ENCODE data around the gene USP15.

GRCh38 chr12:62282057-62282774, 22.0 kb downstream of the USP15 start:
- TF ChIP-seq CTCF (IDR thresholded peaks at IDR 0.05) = no peak
- no peak for TF ChIP-seq POLR2A (IDR thresholded peaks at IDR 0.05)
